HepG2 (cell line): ENCODE results near the gene SDK1. TPM values are rescaled to one million over a fixed set of nuclear protein-coding genes. Genes with fewer than 3 reads are reported as not detected.

Experiments
- ASH2L ChIP-seq: fragments of 300-600, 200-600 bp; sonication (generic); IDR thresholded peaks from 2 replicates; pipeline ENCODE4 v1.7.0; 2017; ENCODE audit warnings: low read depth, mild to moderate bottlenecking, moderate library complexity, mixed read lengths, low read length; ENCODE audit not compliant: insufficient read length
- ATRX ChIP-seq: sonication (generic); formaldehyde crosslinking; IDR thresholded peaks from 2 replicates; pipeline ENCODE4 v1.4.0; 2020; ENCODE audit warnings: missing genetic modification reagents, borderline replicate concordance
- GTF2F1 ChIP-seq: fragments of 150-350 bp; IDR thresholded peaks from 2 replicates; pipeline ENCODE4 v1.6.1; 2014; ENCODE audit warnings: low read length
- HNRNPH1 ChIP-seq: fragments of 200-400 bp; formaldehyde crosslinking; optimal IDR thresholded peaks from 2 replicates; pipeline ENCODE3; 2017; ENCODE audit warnings: mild to moderate bottlenecking, low read depth, low read length
- ZNF12 ChIP-seq: sonication (generic); formaldehyde crosslinking; IDR thresholded peaks from 2 replicates; pipeline ENCODE4 v1.5.0; 2020; ENCODE audit warnings: missing genetic modification reagents
- ZNF552 ChIP-seq: sonication (generic); formaldehyde crosslinking; IDR thresholded peaks from 2 replicates; pipeline ENCODE4 v1.9.0; 2022; ENCODE audit warnings: missing genetic modification reagents, mild to moderate bottlenecking, borderline replicate concordance
- polyA plus RNA-seq, 8 experiments: library from polyadenylated mRNA; depleted of rRNA in 3 of 8; stranded (reverse) in 7 of 8; unstranded in 1 of 8; fragments of >200 nt; fragmentation: Illumina TruSeq in 4 of 8; extraction: Trizol in 4 of 8; gene quantifications; 2 replicates each; pipeline versions ENCODE4 v1.2.1 to v1.2.3, GENCODE V29; 2011 to 2016; ENCODE audit warnings: low read depth in 4 of 8, missing spikeins in 1 of 8, mixed read lengths in 1 of 8; ENCODE audit not compliant: insufficient read depth in 1 of 8
- total RNA-seq, 5 experiments: library from RNA; depleted of rRNA; stranded (reverse); fragments of >200 nt; fragmentation: Illumina TruSeq; extraction: Trizol; gene quantifications; 2 replicates each; pipeline ENCODE4 v1.2.3, GENCODE V29; 2016; ENCODE audit warnings: low read depth in 1 of 5
- TF ChIP-seq, protein P1 (sequence below), 2 experiments: fragments of 450-650 bp in 1 of 2; sonication (generic) in 1 of 2; formaldehyde crosslinking in 1 of 2; IDR thresholded peaks; 2 replicates each; pipeline versions ENCODE4 v1.6.1 to v1.8.0; 2016 to 2022; ENCODE audit warnings: antibody characterized with exemption in 1 of 2, mild to moderate bottlenecking in 1 of 2, missing genetic modification reagents in 1 of 2
- TF ChIP-seq, protein P2 (sequence below): sonication (generic); formaldehyde crosslinking; IDR thresholded peaks from 2 replicates; pipeline ENCODE4 v1.4.0; 2020; ENCODE audit warnings: missing genetic modification reagents, low read depth, mild to moderate bottlenecking, borderline replicate concordance
- TF ChIP-seq, protein P3 (sequence below): sonication (generic); formaldehyde crosslinking; IDR thresholded peaks from 2 replicates; pipeline ENCODE4; 2020; ENCODE audit warnings: missing genetic modification reagents, mild to moderate bottlenecking, borderline replicate concordance
- TF ChIP-seq, protein P4 (sequence below): IDR thresholded peaks from 2 replicates; pipeline ENCODE4 v1.6.1; 2012; ENCODE audit warnings: low read length, improper control_type of control experiment

Gene SDK1
- total and polyA plus RNA-seq, 2 of the 13 experiments (the other 11 are each of a cell fraction or from before 2014, with no cell fraction given), result 0.35 to 2.4 TPM

DNA sequence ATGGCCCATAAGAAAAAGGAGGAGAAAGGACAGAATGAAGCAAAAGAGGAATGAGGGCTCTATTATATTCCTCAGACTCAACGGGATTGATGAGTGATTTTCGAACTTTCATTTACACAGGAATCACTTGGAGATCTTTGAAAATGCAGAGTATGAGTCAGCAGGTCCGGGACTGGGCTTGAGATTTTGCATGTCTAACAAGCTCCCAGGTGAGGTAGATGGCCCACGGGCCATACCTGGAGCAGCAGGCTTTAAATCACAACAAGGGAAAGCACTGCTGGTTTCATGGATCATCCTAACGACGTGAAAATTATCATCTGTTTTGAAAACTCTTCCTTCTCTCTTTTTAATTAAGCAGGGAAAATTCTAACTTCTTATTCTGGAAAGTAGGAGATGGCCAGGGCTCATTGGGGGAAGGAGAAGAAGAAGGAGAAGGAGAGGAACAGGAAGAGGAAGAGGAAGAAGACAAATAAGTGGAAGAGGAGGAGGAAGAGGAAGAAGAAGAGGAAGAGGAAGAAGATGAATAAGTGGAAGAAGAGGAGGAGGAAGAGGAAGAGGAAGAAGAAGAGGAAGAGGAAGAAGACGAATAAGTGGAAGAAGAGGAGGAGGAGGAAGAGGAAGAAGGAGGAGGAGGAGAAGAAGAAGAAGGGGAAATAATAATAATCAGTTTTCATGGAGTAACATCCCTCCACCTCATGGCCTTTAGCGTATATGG, 3.8 kb upstream of the SDK1 start (continued):
- TF ChIP-seq, protein P1, sequence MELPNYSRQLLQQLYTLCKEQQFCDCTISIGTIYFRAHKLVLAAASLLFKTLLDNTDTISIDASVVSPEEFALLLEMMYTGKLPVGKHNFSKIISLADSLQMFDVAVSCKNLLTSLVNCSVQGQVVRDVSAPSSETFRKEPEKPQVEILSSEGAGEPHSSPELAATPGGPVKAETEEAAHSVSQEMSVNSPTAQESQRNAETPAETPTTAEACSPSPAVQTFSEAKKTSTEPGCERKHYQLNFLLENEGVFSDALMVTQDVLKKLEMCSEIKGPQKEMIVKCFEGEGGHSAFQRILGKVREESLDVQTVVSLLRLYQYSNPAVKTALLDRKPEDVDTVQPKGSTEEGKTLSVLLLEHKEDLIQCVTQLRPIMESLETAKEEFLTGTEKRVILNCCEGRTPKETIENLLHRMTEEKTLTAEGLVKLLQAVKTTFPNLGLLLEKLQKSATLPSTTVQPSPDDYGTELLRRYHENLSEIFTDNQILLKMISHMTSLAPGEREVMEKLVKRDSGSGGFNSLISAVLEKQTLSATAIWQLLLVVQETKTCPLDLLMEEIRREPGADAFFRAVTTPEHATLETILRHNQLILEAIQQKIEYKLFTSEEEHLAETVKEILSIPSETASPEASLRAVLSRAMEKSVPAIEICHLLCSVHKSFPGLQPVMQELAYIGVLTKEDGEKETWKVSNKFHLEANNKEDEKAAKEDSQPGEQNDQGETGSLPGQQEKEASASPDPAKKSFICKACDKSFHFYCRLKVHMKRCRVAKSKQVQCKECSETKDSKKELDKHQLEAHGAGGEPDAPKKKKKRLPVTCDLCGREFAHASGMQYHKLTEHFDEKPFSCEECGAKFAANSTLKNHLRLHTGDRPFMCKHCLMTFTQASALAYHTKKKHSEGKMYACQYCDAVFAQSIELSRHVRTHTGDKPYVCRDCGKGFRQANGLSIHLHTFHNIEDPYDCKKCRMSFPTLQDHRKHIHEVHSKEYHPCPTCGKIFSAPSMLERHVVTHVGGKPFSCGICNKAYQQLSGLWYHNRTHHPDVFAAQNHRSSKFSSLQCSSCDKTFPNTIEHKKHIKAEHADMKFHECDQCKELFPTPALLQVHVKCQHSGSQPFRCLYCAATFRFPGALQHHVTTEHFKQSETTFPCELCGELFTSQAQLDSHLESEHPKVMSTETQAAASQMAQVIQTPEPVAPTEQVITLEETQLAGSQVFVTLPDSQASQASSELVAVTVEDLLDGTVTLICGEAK (IDR thresholded peaks at IDR 0.05), result no peak
- TF ChIP-seq, protein P1 (CRISPR knock-in tag; IDR thresholded peaks at IDR 0.05), result no peak
- TF ChIP-seq, protein P2, sequence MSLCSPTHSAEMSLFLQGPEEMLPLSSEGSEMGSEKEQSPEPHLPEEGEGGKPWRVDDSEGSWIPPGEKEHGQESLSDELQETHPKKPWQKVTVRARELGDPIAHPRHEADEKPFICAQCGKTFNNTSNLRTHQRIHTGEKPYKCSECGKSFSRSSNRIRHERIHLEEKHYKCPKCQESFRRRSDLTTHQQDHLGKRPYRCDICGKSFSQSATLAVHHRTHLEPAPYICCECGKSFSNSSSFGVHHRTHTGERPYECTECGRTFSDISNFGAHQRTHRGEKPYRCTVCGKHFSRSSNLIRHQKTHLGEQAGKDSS (CRISPR knock-in tag), result no peak
- TF ChIP-seq ASH2L (no peak), ATRX (CRISPR knock-in tag) (no peak), ZNF12 (no peak), ZNF552 (CRISPR knock-in tag) (no peak), HNRNPH1 (no peak), GTF2F1 (no peak)
- TF ChIP-seq, protein P3, sequence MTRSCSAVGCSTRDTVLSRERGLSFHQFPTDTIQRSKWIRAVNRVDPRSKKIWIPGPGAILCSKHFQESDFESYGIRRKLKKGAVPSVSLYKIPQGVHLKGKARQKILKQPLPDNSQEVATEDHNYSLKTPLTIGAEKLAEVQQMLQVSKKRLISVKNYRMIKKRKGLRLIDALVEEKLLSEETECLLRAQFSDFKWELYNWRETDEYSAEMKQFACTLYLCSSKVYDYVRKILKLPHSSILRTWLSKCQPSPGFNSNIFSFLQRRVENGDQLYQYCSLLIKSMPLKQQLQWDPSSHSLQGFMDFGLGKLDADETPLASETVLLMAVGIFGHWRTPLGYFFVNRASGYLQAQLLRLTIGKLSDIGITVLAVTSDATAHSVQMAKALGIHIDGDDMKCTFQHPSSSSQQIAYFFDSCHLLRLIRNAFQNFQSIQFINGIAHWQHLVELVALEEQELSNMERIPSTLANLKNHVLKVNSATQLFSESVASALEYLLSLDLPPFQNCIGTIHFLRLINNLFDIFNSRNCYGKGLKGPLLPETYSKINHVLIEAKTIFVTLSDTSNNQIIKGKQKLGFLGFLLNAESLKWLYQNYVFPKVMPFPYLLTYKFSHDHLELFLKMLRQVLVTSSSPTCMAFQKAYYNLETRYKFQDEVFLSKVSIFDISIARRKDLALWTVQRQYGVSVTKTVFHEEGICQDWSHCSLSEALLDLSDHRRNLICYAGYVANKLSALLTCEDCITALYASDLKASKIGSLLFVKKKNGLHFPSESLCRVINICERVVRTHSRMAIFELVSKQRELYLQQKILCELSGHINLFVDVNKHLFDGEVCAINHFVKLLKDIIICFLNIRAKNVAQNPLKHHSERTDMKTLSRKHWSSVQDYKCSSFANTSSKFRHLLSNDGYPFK (CRISPR knock-in tag), result no peak
- TF ChIP-seq, protein P4, sequence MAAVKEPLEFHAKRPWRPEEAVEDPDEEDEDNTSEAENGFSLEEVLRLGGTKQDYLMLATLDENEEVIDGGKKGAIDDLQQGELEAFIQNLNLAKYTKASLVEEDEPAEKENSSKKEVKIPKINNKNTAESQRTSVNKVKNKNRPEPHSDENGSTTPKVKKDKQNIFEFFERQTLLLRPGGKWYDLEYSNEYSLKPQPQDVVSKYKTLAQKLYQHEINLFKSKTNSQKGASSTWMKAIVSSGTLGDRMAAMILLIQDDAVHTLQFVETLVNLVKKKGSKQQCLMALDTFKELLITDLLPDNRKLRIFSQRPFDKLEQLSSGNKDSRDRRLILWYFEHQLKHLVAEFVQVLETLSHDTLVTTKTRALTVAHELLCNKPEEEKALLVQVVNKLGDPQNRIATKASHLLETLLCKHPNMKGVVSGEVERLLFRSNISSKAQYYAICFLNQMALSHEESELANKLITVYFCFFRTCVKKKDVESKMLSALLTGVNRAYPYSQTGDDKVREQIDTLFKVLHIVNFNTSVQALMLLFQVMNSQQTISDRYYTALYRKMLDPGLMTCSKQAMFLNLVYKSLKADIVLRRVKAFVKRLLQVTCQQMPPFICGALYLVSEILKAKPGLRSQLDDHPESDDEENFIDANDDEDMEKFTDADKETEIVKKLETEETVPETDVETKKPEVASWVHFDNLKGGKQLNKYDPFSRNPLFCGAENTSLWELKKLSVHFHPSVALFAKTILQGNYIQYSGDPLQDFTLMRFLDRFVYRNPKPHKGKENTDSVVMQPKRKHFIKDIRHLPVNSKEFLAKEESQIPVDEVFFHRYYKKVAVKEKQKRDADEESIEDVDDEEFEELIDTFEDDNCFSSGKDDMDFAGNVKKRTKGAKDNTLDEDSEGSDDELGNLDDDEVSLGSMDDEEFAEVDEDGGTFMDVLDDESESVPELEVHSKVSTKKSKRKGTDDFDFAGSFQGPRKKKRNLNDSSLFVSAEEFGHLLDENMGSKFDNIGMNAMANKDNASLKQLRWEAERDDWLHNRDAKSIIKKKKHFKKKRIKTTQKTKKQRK, result no peak
